AG10803 (cell line): ENCODE results near the gene MYL6.

Experiments
- DNase-seq: peaks from one replicate; pipeline ENCODE4 v3.0.0; 2010; ENCODE audit warnings: low read depth
- H3K4me3 ChIP-seq: 2 replicates; pipeline ENCODE4 v1.5.1; 2011; ENCODE audit warnings: mild to moderate bottlenecking, low read length, control low read depth
- CTCF ChIP-seq: conservative IDR thresholded peaks from 2 replicates; pipeline ENCODE4 v1.5.1; 2011; ENCODE audit warnings: mild to moderate bottlenecking, low read length, control low read depth, inconsistent platforms

The MYL6 gene

GRCh38 chr12:56204275-56204674, 46.1 kb downstream of the MYL6 start:
- no peak for DNase-seq
- no peak overlapping the region for H3K4me3 ChIP-seq
- TF ChIP-seq CTCF: no peak

DNA sequence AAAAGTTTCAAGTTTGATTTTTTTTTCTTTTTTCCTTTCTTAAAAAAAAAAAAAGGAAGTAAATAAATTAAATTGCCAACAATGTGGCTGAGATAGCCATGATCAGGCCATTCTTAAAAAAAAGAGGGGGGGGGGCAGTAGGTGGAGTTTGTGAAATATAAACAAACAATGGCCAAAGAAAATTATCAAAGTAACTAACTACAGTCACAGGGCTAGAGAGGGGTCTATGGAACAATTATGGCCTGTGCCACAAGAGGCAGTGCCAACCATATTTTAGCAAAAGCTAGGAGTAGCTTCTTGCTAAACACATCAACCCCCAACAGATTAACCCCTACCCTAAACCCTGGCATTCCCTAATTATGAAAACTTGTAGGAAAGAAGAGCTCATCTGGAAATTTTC, 47.3 kb downstream of the MYL6 start:
- DNase-seq: no peak
- TF ChIP-seq CTCF: no peak
- no peak overlapping the region for H3K4me3 ChIP-seq

DNA sequence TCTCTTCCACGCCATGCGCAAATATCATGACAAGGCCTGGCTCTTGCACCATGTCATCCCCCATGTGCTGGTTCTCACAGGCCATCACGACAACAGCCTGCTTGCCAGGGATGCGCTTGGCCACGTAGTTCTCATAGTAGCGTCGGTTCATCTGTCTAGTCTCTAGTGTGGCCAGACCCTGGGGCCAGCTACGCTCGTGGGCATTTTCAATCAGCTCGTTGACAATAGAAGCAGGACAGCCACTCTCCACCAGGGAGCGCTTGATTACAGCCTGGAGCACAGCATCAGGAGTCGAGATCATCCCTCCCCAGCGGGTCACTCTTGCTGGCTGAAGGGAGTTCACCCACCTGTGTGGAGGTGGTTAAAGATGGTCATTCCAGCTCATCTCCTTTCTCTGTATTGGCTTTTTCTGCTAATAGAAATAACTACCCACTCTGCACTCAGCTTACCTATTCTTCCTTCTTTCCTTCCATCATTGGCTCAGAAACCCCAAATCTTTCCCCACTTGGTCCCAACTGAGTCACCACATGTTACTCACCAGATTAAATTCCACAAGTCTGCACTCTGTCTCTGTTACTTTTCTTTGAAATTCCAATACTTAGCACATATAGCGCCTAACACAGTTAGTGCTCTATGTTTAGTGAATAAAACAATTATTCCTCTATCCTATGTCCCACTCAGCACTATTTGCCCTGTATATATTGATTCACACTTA, 48.5 kb downstream of the MYL6 start:
- peak; percentile 71 for TF ChIP-seq CTCF
- DNase-seq: peak; percentile 52

GRCh38 chr12:56208006-56208405, 49.8 kb downstream of the MYL6 start:
- no peak overlapping the region for H3K4me3 ChIP-seq
- TF ChIP-seq CTCF: no peak
- no peak for DNase-seq

More for the DNA sequence above, 48.5 kb downstream of the MYL6 start:
- H3K4me3 ChIP-seq: no peak overlapping the region
